ENCODE measurements around the gene GPRC5A.

DNA sequence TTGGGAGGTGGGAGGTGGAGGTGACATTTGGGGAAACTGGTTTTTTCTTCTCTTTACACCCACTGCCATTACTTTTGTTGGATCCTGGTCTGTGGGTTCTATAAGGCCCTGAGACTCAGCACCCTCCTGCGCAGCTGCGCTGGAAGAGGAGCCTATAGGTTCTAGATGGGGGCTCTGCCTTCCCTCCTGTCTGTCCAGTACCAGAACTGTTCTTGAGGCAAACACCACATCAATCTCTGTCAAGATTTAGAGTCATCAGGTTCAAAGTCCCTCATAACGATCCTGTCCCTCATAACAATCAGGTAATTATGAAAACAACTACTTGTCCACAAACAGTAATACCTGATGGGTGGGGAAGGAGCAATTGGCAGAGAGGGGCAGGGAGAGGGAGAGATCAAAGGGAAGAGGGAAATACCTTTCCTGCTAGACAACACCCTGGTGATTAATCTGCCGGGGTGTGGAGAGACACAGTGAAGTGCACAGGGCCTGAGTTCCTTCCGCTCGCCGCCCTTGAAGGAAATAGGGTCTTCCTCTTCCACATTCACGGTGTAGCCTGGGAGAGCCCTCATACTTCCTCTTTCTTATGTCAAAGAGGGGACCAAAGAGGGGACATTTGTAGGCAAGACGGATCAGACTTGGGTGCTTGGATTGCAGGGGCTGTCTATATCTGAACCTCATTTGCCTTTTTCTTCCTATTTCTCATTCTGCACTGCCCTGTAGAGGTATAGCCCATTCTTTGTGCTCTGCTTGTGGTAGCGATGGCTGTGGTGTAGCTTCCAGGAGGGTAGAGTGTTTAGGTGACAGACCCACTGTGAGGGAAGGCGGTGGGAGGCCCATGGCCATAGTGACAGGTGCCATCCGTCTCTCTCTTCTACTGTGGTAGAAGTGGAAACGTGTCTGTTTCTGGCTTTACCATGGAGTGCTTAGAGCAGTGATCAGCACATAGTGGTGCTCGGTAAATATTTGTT is 12.6 kb downstream of the GPRC5A start:
- TF ChIP-seq, protein P1, sequence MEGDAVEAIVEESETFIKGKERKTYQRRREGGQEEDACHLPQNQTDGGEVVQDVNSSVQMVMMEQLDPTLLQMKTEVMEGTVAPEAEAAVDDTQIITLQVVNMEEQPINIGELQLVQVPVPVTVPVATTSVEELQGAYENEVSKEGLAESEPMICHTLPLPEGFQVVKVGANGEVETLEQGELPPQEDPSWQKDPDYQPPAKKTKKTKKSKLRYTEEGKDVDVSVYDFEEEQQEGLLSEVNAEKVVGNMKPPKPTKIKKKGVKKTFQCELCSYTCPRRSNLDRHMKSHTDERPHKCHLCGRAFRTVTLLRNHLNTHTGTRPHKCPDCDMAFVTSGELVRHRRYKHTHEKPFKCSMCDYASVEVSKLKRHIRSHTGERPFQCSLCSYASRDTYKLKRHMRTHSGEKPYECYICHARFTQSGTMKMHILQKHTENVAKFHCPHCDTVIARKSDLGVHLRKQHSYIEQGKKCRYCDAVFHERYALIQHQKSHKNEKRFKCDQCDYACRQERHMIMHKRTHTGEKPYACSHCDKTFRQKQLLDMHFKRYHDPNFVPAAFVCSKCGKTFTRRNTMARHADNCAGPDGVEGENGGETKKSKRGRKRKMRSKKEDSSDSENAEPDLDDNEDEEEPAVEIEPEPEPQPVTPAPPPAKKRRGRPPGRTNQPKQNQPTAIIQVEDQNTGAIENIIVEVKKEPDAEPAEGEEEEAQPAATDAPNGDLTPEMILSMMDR (IDR thresholded peaks at IDR 0.05) = no peak
- no peak for TF ChIP-seq EZH2 (IDR thresholded peaks at IDR 0.05; ENCODE audit: borderline replicate concordance, insufficient read depth, low read depth, low read length, poor library complexity, severe bottlenecking)
